Fibroblast of lung (primary cell): Measurements from ENCODE around the gene DPP10. TPM values are rescaled to one million over a fixed set of nuclear protein-coding genes. Genes with fewer than 3 reads are reported as not detected.

Experiments used
- DNase-seq, 2 donors: peaks; one replicate each; pipeline versions ENCODE4 v3.0.0 to v3.0.0-alpha.2; 2010; ENCODE audit warnings: low read depth in 2 of 2
- H2AFZ ChIP-seq: 2 replicates; pipeline ENCODE4 v1.5.1; 2012; ENCODE audit warnings: low read length, control low read depth, inconsistent platforms
- H3K27ac ChIP-seq: 2 replicates; pipeline ENCODE4 v1.5.1; 2011; ENCODE audit warnings: low read length, control low read depth; ENCODE audit not compliant: insufficient read depth
- H3K27me3 ChIP-seq: 2 replicates; pipeline ENCODE4 v1.5.1; 2011; ENCODE audit warnings: mild to moderate bottlenecking, low read length; ENCODE audit not compliant: control insufficient read depth, insufficient read depth
- H3K36me3 ChIP-seq: 2 replicates; pipeline ENCODE4 v1.5.1; 2011; ENCODE audit warnings: low read length; ENCODE audit not compliant: control insufficient read depth, insufficient read depth
- H3K4me1 ChIP-seq: 2 replicates; pipeline ENCODE4 v1.5.1; 2011; ENCODE audit warnings: low read length; ENCODE audit not compliant: control insufficient read depth, insufficient read depth; ENCODE audit errors: extremely low read depth
- H3K4me2 ChIP-seq: 2 replicates; pipeline ENCODE4 v1.5.1; 2011; ENCODE audit warnings: low read length, control low read depth; ENCODE audit not compliant: insufficient read depth; ENCODE audit errors: extremely low read depth
- H3K4me3 ChIP-seq, 4 experiments: fragments of 200-600 bp in 1 of 4; sonication (generic) in 1 of 4; replicated peaks in 1 of 4; 2 replicates each; pipeline ENCODE4 v1.5.1; 2011 to 2016; ENCODE audit warnings: low read length in 4 of 4, low read depth in 3 of 4, mild to moderate bottlenecking in 3 of 4, control low read depth in 2 of 4, inconsistent platforms in 1 of 4, mixed read lengths in 1 of 4; ENCODE audit not compliant: insufficient read depth in 1 of 4; ENCODE audit errors: control extremely low read depth in 1 of 4
- H3K79me2 ChIP-seq: 2 replicates; pipeline ENCODE4 v1.5.1; 2012; ENCODE audit warnings: mild to moderate bottlenecking, low read length, inconsistent platforms; ENCODE audit not compliant: control insufficient read depth, insufficient read depth
- H3K9ac ChIP-seq: 2 replicates; pipeline ENCODE4 v1.5.1; 2011; ENCODE audit warnings: mild to moderate bottlenecking, low read length, control low read depth; ENCODE audit not compliant: insufficient read depth
- H3K9me3 ChIP-seq: 2 replicates; pipeline ENCODE4 v1.5.1; 2012; ENCODE audit warnings: low read depth, low read length; ENCODE audit not compliant: control insufficient read depth, insufficient read depth
- H4K20me1 ChIP-seq: 2 replicates; pipeline ENCODE4 v1.5.1; 2011; ENCODE audit warnings: low read length; ENCODE audit not compliant: control insufficient read depth, insufficient read depth; ENCODE audit errors: extremely low read depth
- EZH2 ChIP-seq: IDR thresholded peaks from 2 replicates; pipeline ENCODE4 v1.5.1; 2012; ENCODE audit warnings: low read length, control low read depth, mild to moderate bottlenecking; ENCODE audit errors: missing control alignments
- polyA plus RNA-seq, 2 donors: library from polyadenylated mRNA; depleted of rRNA in 1 of 2; stranded (reverse) in 1 of 2; unstranded in 1 of 2; fragments of >200 nt; gene quantifications; 2 replicates each; pipeline ENCODE4 v1.2.1, GENCODE V29; 2011 to 2012; ENCODE audit warnings: missing spikeins in 1 of 2
- total RNA-seq: library from RNA; depleted of rRNA; stranded (reverse); fragments of >200 nt; gene quantifications from 2 replicates; pipeline ENCODE4 v1.2.1, GENCODE V29; 2014
- TF ChIP-seq, protein P1 (sequence below), 2 donors: IDR thresholded peaks in 1 of 2; conservative IDR thresholded peaks in 1 of 2; 1 replicate in 1 of 2; 2 replicates in 1 of 2; pipeline ENCODE4 v1.5.1; 2011 to 2012; ENCODE audit warnings: low read length in 2 of 2, control low read depth in 1 of 2, inconsistent platforms in 1 of 2, low read depth in 1 of 2, mild to moderate bottlenecking in 1 of 2

The DPP10 gene
- total and polyA plus RNA-seq, 2 donors (not counting 1 experiment from before 2014, with no cell fraction given) = not detected

DNA sequence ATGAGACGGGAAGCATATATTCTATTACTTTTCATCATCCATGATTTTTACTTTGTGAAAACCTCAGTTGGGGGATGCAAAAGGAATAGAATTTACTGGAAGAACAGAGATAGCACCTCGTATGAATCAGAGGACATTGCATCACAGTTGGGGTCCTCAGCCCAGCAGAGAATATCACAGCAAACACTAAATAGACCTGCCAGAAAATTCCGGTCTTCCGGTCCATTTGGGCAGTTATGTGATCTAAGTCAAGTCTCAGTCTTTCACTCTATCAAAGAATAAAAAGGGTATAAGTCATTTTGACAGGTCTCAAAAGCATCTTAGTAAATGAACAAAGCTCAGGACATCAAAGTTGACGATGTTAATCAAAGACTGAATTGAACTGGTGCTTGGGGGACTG lies 1100.6 kb downstream of the DPP10 start:
- DNase-seq = no peak
- Histone ChIP-seq H3K36me3 (no peaks in the 10 kb centered on the region), H3K27ac (no peak overlapping the region), H3K4me1 (no peaks in the 10 kb centered on the region), H3K4me3 (no peak overlapping the region), H3K9me3 (no peaks in the 10 kb centered on the region), H3K27me3 (no peaks in the 10 kb centered on the region), H3K4me2 (no peak overlapping the region), H2AFZ (no peak overlapping the region), H3K79me2 (no peaks in the 10 kb centered on the region), H3K9ac (no peak overlapping the region), H4K20me1 (no peaks in the 10 kb centered on the region)
- TF ChIP-seq, protein P1, sequence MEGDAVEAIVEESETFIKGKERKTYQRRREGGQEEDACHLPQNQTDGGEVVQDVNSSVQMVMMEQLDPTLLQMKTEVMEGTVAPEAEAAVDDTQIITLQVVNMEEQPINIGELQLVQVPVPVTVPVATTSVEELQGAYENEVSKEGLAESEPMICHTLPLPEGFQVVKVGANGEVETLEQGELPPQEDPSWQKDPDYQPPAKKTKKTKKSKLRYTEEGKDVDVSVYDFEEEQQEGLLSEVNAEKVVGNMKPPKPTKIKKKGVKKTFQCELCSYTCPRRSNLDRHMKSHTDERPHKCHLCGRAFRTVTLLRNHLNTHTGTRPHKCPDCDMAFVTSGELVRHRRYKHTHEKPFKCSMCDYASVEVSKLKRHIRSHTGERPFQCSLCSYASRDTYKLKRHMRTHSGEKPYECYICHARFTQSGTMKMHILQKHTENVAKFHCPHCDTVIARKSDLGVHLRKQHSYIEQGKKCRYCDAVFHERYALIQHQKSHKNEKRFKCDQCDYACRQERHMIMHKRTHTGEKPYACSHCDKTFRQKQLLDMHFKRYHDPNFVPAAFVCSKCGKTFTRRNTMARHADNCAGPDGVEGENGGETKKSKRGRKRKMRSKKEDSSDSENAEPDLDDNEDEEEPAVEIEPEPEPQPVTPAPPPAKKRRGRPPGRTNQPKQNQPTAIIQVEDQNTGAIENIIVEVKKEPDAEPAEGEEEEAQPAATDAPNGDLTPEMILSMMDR (conservative IDR thresholded peaks at IDR 0.05 in 1 of 2, IDR thresholded peaks at IDR 0.05 in 1 of 2; ENCODE audit: low read depth in 1 of 2, low read length in 2 of 2) = no peak
- TF ChIP-seq EZH2 = no peak

DNA sequence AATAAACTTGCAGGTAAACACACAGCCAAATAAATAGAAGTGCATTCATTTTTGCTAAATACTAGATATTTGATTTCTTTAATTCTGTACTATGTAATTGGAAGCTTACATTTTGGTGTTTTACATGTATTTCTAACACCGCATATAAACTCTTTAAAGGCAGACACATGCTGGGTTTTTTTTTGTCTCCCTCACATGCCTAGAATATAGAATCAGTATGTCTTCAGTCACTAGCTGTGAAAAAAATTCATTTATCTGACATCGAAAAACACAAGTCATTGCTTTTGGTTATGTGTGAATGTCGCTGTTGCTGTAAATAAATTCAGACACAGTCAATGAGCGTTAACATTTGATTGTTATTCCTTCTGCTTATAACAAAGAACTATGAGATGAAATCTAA lies 1101.0 kb downstream of the DPP10 start:
- Histone ChIP-seq H3K4me1 (no peaks in the 10 kb centered on the region), H3K4me2 (no peak overlapping the region), H3K9me3 (no peaks in the 10 kb centered on the region), H3K9ac (no peak overlapping the region), H3K36me3 (no peaks in the 10 kb centered on the region), H3K4me3 (no peak overlapping the region), H3K79me2 (no peaks in the 10 kb centered on the region), H3K27ac (no peak overlapping the region), H4K20me1 (no peaks in the 10 kb centered on the region), H2AFZ (no peak overlapping the region), H3K27me3 (no peaks in the 10 kb centered on the region)
- no peak for DNase-seq
- TF ChIP-seq, protein P1 (conservative IDR thresholded peaks at IDR 0.05 in 1 of 2, IDR thresholded peaks at IDR 0.05 in 1 of 2; ENCODE audit: low read depth in 1 of 2, low read length in 2 of 2) = no peak
- no peak for TF ChIP-seq EZH2

DNA sequence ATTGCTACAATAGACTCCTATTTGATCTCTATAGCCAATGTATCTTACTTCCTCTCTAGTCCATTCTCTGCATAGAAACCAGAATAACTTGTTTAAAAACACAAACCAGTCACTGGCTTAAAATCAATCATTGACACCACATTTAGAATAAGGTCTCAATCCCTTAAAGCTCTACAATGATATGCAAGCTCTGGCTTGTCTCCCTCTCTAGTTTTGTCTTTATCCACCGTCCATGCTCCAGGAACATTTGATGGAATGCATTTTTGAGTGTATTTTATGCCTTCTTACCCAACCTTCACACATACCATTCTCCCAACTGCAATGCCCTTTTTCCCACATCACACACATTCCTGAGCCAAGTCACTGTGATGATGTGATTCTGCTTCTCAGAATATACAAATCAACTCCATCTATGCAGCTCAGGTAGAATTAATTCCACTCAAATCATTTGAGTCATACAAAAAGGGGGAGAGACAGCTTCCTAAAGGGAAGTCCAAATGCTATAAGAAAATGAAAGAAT lies 1107.2 kb downstream of the DPP10 start:
- Histone ChIP-seq H4K20me1 (no peaks in the 10 kb centered on the region), H3K36me3 (no peaks in the 10 kb centered on the region), H3K9me3 (no peaks in the 10 kb centered on the region), H3K79me2 (no peaks in the 10 kb centered on the region), H2AFZ (no peak overlapping the region), H3K4me2 (no peak overlapping the region), H3K9ac (no peak overlapping the region), H3K4me3 (no peak overlapping the region), H3K4me1 (no peaks in the 10 kb centered on the region), H3K27ac (no peak overlapping the region), H3K27me3 (no peaks in the 10 kb centered on the region)
- TF ChIP-seq EZH2 = no peak
- TF ChIP-seq, protein P1 (conservative IDR thresholded peaks at IDR 0.05 in 1 of 2, IDR thresholded peaks at IDR 0.05 in 1 of 2; ENCODE audit: low read depth in 1 of 2, low read length in 2 of 2) = no peak
- no peak for DNase-seq
